Activated effector memory CD4-positive, alpha-beta T cell treated with anti-CD3 and anti-CD28 coated beads, Interleukin-2, amount 50 U/mL, for 16 hours (primary cell): ENCODE results near the gene LIN37.
A peak's percentile ranks its signal among the peaks of the same experiment; 100 is the strongest.

Experiments
- DNase-seq: peaks from one replicate; pipeline ENCODE4 v3.0.0-alpha.2; 2020

LIN37 gene

GRCh38 chr19:35775298-35776101 is 27.1 kb downstream of the LIN37 start, which contains the start of gene ARHGAP33:
Gene ARHGAP33, plus strand, starts transcription at chr19:35775564. Its CDS starts 95 bp downstream, at chr19:35775659.
- peak; percentile 99 for DNase-seq

- no peak for DNase-seq
Measured at GRCh38 chr19:35776102-35776788, 27.9 kb downstream of the LIN37 start.

- no peak for DNase-seq
Measured at GRCh38 chr19:35777086-35777841, 28.9 kb downstream of the LIN37 start.

- no peak for DNase-seq
Measured at GRCh38 chr19:35777961-35778360, 29.6 kb downstream of the LIN37 start.

- no peak for DNase-seq
Measured at GRCh38 chr19:35779033-35779432, 30.7 kb downstream of the LIN37 start.

- DNase-seq = no peak
Measured at GRCh38 chr19:35780058-35780457, 31.7 kb downstream of the LIN37 start.

GRCh38 chr19:35780717-35781116 is 32.3 kb downstream of the LIN37 start:
- no peak for DNase-seq

GRCh38 chr19:35781650-35782049 is 33.3 kb downstream of the LIN37 start:
- no peak for DNase-seq

GRCh38 chr19:35782589-35782988 is 34.2 kb downstream of the LIN37 start:
- DNase-seq = no peak

GRCh38 chr19:35783469-35784434 is 35.4 kb downstream of the LIN37 start:
- no peak for DNase-seq

- DNase-seq = no peak
Measured at GRCh38 chr19:35784503-35785338, 36.3 kb downstream of the LIN37 start.

GRCh38 chr19:35785339-35785627 is 36.9 kb downstream of the LIN37 start:
- no peak for DNase-seq

GRCh38 chr19:35786299-35787160 is 38.2 kb downstream of the LIN37 start:
- no peak for DNase-seq

GRCh38 chr19:35787227-35787799 is 38.9 kb downstream of the LIN37 start:
- no peak for DNase-seq

- no peak for DNase-seq
Measured at GRCh38 chr19:35788205-35788960, 40.0 kb downstream of the LIN37 start.

- DNase-seq = no peak
Measured at GRCh38 chr19:35789195-35789977, 41.0 kb downstream of the LIN37 start.

- DNase-seq = no peak
Measured at GRCh38 chr19:35789978-35790944, 41.9 kb downstream of the LIN37 start.
